HS-5 (cell line): ENCODE results near the gene KRT34.
"Not testable (repeated sequence)": the region's sequence is repeated elsewhere in the genome, so short reads cannot be mapped to it uniquely, and the experiment has no call there.

Experiments
- DNase-seq: peaks from one replicate; pipeline ENCODE4 v3.0.0-alpha.2; 2012; ENCODE audit warnings: low read depth

Gene KRT34

DNA sequence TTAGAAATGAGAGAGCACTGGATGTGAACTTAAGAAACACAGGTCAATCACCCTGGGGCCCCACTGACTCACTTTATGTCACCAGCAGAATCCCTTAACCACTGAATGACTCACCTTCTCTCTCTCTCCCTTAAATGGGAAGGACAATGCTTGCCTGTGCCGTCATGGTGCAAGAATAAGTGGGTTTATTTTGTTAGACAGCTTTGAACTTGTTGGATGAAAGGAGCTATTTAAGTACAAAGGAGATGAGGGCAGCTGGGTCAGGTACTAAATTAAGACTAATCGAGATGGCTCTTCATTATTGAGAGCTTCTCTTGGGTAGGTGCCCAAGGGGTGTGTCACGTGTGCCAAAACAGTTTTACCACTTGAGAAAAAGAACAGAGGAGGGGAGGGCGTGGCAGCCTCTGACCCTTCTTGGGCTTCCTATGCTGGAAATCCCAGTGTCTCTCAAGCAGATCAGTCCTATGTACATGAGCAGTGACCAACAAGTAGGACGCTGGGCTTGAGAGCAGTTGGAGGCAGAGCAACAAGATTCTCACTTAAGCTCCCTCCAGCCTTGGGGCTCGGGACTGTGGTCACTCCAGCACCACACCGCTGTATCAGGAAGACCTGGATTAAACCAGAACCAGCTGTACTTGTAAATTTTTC lies 22.0 kb upstream of the KRT34 start:
- DNase-seq = peak; percentile 87

- DNase-seq = peak; percentile 57
These were observed 21.4 kb upstream of the KRT34 start for GRCh38 chr17:41403404-41404023.

DNA sequence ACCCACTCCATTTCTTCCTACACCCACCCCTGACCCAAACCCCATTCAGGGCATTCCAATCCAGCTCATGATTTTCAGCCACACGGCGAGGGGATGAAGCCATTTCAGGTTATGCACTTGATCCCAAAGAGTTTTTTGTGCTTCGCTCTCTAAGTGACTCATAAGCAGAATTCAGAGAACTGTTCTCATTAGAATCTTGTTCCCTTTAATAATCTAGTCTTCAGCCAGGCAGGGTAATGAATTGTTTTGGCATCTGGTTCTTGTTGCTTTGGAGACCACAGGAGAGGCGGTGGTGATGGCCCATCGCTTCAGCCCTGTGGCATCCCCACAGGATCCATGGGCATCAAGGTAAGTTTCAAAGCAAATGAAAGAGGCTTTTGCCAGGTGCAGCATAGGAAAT lies 20.1 kb upstream of the KRT34 start:
- no peak for DNase-seq

GRCh38 chr17:41396996-41397660 lies 15.0 kb upstream of the KRT34 start, which contains the start of gene KRT31:
Gene KRT31, minus strand, starts transcription at chr17:41397608. Its CDS starts 69 bp downstream, at chr17:41397539.
- DNase-seq = no peak

DNA sequence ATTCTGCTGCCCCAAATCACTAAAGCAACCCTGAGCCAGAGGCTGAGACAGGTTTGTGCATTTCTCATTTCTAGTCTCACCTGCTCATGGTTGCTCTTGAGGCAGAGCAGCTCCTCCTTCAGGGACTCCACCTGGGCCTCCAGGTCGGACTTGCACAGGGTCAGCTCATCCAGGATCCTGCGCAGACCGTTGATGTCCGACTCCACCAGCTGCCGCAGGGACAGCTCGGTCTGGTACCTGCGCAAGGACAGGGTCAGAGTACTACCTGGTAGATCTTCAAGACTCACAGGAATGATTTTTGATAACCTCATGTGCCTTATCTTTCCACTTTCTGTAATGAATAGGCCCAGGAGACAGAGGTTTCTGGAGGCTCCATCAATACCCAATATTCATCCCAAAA lies 14.2 kb upstream of the KRT34 start:
- DNase-seq = no peak

- DNase-seq = no peak
These were observed 13.5 kb upstream of the KRT34 start for GRCh38 chr17:41395611-41396010.

- DNase-seq = not testable (repeated sequence)
These were observed 12.9 kb upstream of the KRT34 start for GRCh38 chr17:41395044-41395443.

GRCh38 chr17:41394254-41394996 lies 12.3 kb upstream of the KRT34 start:
- DNase-seq = no peak

GRCh38 chr17:41393826-41394225 lies 11.7 kb upstream of the KRT34 start:
- DNase-seq = no peak

GRCh38 chr17:41393294-41393693 lies 11.2 kb upstream of the KRT34 start:
- no peak for DNase-seq

- DNase-seq = no peak
These were observed 10.2 kb upstream of the KRT34 start for GRCh38 chr17:41392278-41392677.

GRCh38 chr17:41391535-41391934 lies 9.4 kb upstream of the KRT34 start:
- no peak for DNase-seq

- DNase-seq = no peak
These were observed 8.4 kb upstream of the KRT34 start for GRCh38 chr17:41390411-41390938.

DNA sequence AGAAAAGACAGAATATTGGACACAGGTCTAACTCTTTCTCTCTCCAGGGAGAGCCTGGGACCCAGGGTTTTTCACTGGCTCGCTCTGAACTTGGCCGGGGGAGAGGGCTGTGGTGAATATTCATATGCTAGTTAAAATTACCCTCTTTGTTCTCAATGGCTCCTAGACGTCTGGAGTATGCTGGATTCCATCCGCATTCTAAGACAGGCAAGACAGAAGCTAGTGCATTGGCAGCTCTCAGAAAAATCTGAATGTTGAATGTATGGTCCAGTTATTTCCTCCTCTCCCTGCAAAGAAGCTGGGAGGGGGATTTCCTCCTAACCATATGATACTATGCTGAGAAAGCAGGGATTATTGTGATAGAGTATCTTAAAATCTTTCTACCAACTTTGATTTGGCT lies 5.6 kb upstream of the KRT34 start:
- DNase-seq = no peak

DNA sequence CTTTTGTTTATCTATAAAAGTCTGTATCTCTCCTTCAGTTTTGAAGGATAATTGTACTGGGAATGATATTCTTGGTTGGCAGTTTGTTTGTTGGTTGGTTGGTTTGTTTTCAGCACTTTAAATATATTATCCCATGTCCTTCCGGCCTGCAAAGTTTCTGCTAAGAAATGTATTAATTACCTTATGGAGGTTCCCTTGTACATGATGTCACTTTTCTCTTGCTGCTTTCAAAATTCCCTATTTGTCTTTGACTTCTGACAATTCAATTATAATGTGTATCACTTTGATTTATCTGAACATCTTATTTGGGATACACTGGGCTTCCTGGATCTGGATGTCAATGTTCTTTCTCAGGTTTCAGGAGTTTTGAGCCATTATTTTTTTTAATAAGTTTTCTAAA lies 4.1 kb upstream of the KRT34 start:
- no peak for DNase-seq

GRCh38 chr17:41383690-41384089 lies 1.6 kb upstream of the KRT34 start:
- DNase-seq = no peak

DNA sequence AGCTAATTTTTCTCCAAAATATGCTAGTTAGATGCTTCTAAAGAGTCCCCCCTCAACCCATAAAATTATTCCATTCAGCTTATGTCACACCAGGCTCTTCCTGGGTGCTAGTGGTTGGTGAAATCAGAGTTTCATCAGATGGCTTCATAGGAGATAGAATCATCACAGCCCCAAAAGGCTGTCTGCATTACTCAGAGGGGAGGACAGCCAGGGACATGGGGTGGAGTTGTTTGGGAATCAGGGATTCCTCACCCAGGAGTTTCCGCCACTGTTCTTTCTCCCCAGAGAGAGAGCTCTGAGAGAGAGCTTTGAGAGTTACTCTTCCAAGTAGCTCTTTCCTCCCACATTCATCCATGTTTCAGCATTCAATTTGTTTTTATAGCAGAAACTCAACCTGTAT lies 288 bp upstream of the KRT34 start:
- no peak for DNase-seq

DNA sequence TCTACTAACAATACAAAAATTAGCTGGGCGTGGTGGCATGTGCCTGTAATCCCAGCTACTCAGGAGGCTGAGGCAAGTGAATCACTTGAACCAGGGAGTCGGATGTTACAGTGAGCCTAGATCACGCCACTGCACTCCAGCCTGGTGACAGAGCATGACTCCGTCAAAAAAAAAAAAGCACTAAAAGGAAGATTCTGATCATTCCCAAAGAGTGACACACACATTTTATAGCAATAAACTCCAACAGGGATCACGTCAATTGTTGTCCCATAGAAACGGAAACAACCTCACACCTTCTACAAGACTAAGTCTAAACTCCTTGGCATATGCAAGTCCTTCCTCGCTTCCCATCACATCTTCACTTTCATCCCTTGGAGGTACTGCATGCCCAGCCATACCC lies 2.0 kb downstream of the KRT34 start:
- peak; percentile 89 for DNase-seq

DNA sequence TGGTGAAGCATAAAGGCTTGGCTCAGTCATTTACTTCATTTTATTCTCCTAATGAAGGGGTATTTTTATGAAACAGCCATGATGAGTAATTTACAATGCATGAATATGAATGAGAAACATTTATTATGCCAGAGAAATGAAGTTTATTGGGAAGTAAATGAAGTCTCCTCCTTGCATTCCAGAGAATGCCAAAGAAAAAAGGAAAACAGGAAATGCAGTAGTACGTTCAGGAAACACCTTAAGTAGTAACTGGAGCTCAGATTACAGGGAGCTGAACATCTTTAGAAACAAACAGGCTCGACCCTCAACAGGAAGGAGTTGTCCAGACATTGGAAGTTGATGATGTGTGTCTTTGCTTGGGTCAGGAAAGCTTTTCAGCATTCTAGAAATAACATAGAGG lies 4.6 kb downstream of the KRT34 start:
- DNase-seq = no peak

- no peak for DNase-seq
These were observed 12.4 kb downstream of the KRT34 start, which contains the start of gene KRT33B for GRCh38 chr17:41369713-41370112. Gene KRT33B, minus strand, starts transcription at chr17:41369813. Its CDS starts 63 bp downstream, at chr17:41369750.

DNA sequence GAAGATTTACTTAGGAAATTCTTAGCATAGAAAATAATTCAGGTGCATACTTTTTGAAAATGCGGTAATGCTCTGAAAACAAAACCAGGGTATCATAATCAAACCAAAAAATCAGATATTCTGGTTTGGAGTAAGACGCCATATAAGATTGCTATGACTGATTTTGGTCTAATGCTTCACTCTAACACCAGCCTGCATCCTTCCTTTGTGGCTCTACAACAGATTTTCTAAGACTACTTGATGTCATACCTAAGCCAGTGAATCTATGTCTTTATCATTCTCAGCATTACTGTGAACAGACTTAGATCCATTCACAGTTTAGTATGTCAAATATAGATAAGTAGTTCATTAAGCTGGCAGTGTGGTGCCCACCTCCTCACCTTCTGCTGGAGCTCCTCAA lies 13.1 kb downstream of the KRT34 start:
- DNase-seq = no peak

GRCh38 chr17:41367426-41368075 lies 14.6 kb downstream of the KRT34 start:
- DNase-seq = peak; percentile 78
